Sciatic nerve (tissue), 2 donors: ENCODE measurements around the gene DLG4. TPM values are rescaled to one million over a fixed set of nuclear protein-coding genes. Genes with fewer than 3 reads are reported as not detected.
"Not testable (repeated sequence)": the region's sequence is repeated elsewhere in the genome, so short reads cannot be mapped to it uniquely, and the experiment has no call there.

Source experiments
- ATAC-seq: fragments of 200-7000 bp; cut with Tn5 transposase; one replicate; pipeline ENCODE4 v1.9.1; 2020; ENCODE audit warnings: mild to moderate bottlenecking, moderate library complexity
- DNase-seq: peaks from one replicate; pipeline ENCODE4 v3.0.0-alpha.2; 2020; ENCODE audit warnings: low spot score
- intact Hi-C: fragments of 100-400 bp; cut with DNase I; formaldehyde crosslinking; loops from one replicate; pipeline ENCODE4 v1.14.2; 2022
- total RNA-seq: library from RNA; stranded (reverse); fragmentation: NEBNext Ultra II Directional; extraction: Animal tissue kit (Norgen Biotek cat#: 25700); gene quantifications from one replicate; pipeline ENCODE4 v1.2.1, GENCODE V29; 2021
- donor health status: DM: no; HTN: no; CAD: no.
- donor health status: DM: no; HTN: no; CAD: no.

DLG4 gene
- total RNA-seq, 1 donor from 2014 or later: 32.2 TPM

GRCh38 chr17:7196651-7197401, 22.8 kb downstream of the DLG4 start:
- intact Hi-C loops: no loop called here
- ATAC-seq: no peak
- DNase-seq: no peak

GRCh38 chr17:7195971-7196370, 23.7 kb downstream of the DLG4 start:
- DNase-seq (no peak), ATAC-seq (no peak)
- intact Hi-C loops: no loop called here

- intact Hi-C loops: no loop called here
- DNase-seq (no peak), ATAC-seq (no peak)
Measured at GRCh38 chr17:7192271-7192937, 27.2 kb downstream of the DLG4 start.

- intact Hi-C loops: no loop called here
Measured at GRCh38 chr17:7191571-7192270, 27.9 kb downstream of the DLG4 start.

GRCh38 chr17:7191069-7191468, 28.6 kb downstream of the DLG4 start:
- ATAC-seq: peak; percentile 14
- DNase-seq: no peak
- intact Hi-C loops: no loop called here

More at GRCh38 chr17:7191571-7192270, 27.9 kb downstream of the DLG4 start:
- DNase-seq (no peak), ATAC-seq (peak; percentile 88)

GRCh38 chr17:7190276-7190917, 29.2 kb downstream of the DLG4 start:
- ATAC-seq (no peak), DNase-seq (no peak)
- intact Hi-C loops: no loop called here

GRCh38 chr17:7186241-7186640, 33.4 kb downstream of the DLG4 start:
- no peak for ATAC-seq
- intact Hi-C loops: no loop called here
- DNase-seq: no peak

GRCh38 chr17:7184647-7185046, 35.0 kb downstream of the DLG4 start:
- intact Hi-C loops: no loop called here
- ATAC-seq: no peak
- DNase-seq: no peak

- intact Hi-C loops: no loop called here
- DNase-seq: no peak
- ATAC-seq: peak; percentile 28
Measured at GRCh38 chr17:7184091-7184488, 35.5 kb downstream of the DLG4 start.

- DNase-seq (no peak), ATAC-seq (no peak)
- intact Hi-C loops: no loop called here
Measured at GRCh38 chr17:7183433-7184090, 36.1 kb downstream of the DLG4 start.

GRCh38 chr17:7182101-7182500, 37.5 kb downstream of the DLG4 start:
- DNase-seq, ATAC-seq, intact Hi-C loops: not testable (repeated sequence)

GRCh38 chr17:7179317-7180254, 40.0 kb downstream of the DLG4 start, which contains the start of gene ASGR1:
Gene ASGR1, minus strand, starts transcription at chr17:7179370. Its CDS starts 807 bp downstream, at chr17:7178563.
- intact Hi-C loops: no loop called here
- no peak for ATAC-seq
- DNase-seq: peak; percentile 42

- DNase-seq (no peak), ATAC-seq (no peak)
- intact Hi-C loops: no loop called here
Measured at GRCh38 chr17:7178973-7179316, 40.7 kb downstream of the DLG4 start.

GRCh38 chr17:7177954-7178477, 41.6 kb downstream of the DLG4 start:
- no peak for DNase-seq
- intact Hi-C loops: no loop called here
- ATAC-seq: peak; percentile 6

GRCh38 chr17:7177191-7177953, 42.3 kb downstream of the DLG4 start:
- peak; percentile 79 for DNase-seq
- peak; percentile 86 for ATAC-seq
- intact Hi-C loops: no loop called here

GRCh38 chr17:7176841-7177190, 42.8 kb downstream of the DLG4 start:
- ATAC-seq: peak; percentile 18
- intact Hi-C loops: no loop called here

More at GRCh38 chr17:7176841-7177190, 42.8 kb downstream of the DLG4 start:
- peak; percentile 42 for DNase-seq
